Erythroblast (primary cell): ENCODE results near the gene MAPK1.

Experiments used
- GATA1 ChIP-seq: IDR thresholded peaks from 2 replicates; pipeline ENCODE4 v1.6.1; 2011; ENCODE audit warnings: low read depth, mild to moderate bottlenecking, control low read depth, low read length, moderate library complexity
- POLR2A ChIP-seq: IDR thresholded peaks from 2 replicates; pipeline ENCODE4 v1.6.1; 2011; ENCODE audit warnings: mild to moderate bottlenecking, low read length

DNA sequence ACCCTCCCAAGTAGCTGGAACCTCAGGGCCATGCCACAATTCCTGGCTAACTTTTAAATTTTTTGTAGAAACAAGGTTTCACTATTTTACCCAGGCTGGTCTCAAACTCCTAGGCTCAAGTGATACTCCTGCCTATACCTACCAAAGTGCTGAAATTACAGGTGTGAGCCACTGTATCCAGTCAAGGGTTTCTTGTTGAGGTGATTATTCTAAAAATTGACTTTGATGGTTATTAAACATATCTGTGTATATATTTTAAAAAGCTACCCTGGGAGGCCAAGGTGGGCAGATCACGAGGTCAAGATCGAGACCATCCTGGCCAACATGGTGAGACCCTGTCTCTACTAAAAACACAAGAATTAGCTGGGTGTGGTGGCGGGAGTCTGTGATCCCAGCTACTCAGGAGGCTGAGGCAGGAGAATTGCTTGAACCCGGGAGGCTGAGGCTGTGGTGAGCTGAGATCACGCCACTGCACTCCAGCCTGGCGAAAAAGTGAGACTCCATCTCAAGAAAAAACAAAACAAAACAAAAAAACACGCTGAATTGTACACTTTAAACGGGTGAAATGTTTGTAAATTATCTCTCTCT lies 27.1 kb downstream of the MAPK1 start:
- TF ChIP-seq POLR2A (no peak), GATA1 (no peak)
